Muscle of leg (tissue), 11 donors: ENCODE data around the gene BCL2A1. TPM values are rescaled to one million over a fixed set of nuclear protein-coding genes. Genes with fewer than 3 reads are reported as not detected.
"Not testable (repeated sequence)": the region's sequence is repeated elsewhere in the genome, so short reads cannot be mapped to it uniquely, and the experiment has no call there.

Experiments
- DNase-seq: peaks from one replicate; pipeline ENCODE4 v3.0.0; 2013
- H3K27ac ChIP-seq: one replicate; pipeline ENCODE4 v1.5.1; 2013; ENCODE audit warnings: mild to moderate bottlenecking, low read length, control low read depth
- H3K27me3 ChIP-seq: one replicate; pipeline ENCODE4 v1.6.1; 2013; ENCODE audit warnings: low read length; ENCODE audit not compliant: control insufficient read depth, insufficient read depth
- H3K36me3 ChIP-seq: one replicate; pipeline ENCODE4 v1.6.1; 2013; ENCODE audit warnings: low read length; ENCODE audit not compliant: control insufficient read depth, insufficient read depth
- H3K4me1 ChIP-seq: one replicate; pipeline ENCODE4 v1.6.1; 2013; ENCODE audit warnings: low read length; ENCODE audit not compliant: control insufficient read depth, insufficient read depth
- H3K4me3 ChIP-seq: one replicate; pipeline ENCODE4 v1.5.1; 2013; ENCODE audit warnings: low read length, control low read depth
- H3K9me3 ChIP-seq: replicated peaks from 2 replicates; pipeline ENCODE4 v1.6.1; 2013; ENCODE audit warnings: low read depth, low read length; ENCODE audit not compliant: control insufficient read depth
- whole genome bisulfite sequencing: methylation state at CpG from one replicate; pipeline ENCODE4 v1.1.5; 2013; ENCODE audit warnings: missing lambda C conversion rate; ENCODE audit not compliant: insufficient coverage; 5-methylcytosine and 5-hydroxymethylcytosine counted together
- polyA plus RNA-seq, 8 donors: library from polyadenylated mRNA; unstranded; fragments of 120-200 nt; gene quantifications; one replicate each; pipeline versions ENCODE4 v1.2.1 to v1.2.3, GENCODE V29; 2013; ENCODE audit warnings: inconsistent platforms in 1 of 8, low replicate concordance in 1 of 8; ENCODE audit not compliant: insufficient read length in 8 of 8, insufficient read depth in 1 of 8
- total RNA-seq: library from RNA; stranded (reverse); fragments of 120-200 nt; gene quantifications from one replicate; pipeline ENCODE4 v1.2.4, GENCODE V29; 2013

BCL2A1 gene
- total and polyA plus RNA-seq, 9 donors, result 0.18 to 1.9 (median 0.45) TPM; not detected in 1

- H3K9me3 ChIP-seq, result no peaks in the 10 kb centered on the region
- no CpG with 5 or more reads among the region's 3 CpGs for WGBS
- H3K4me1 ChIP-seq, result no peaks in the 10 kb centered on the region
- H3K36me3 ChIP-seq, result no peaks in the 10 kb centered on the region
- no peak overlapping the region for H3K4me3 ChIP-seq
- no peaks in the 10 kb centered on the region for H3K27me3 ChIP-seq
- no peak for DNase-seq
- H3K27ac ChIP-seq, result no peak overlapping the region
Observed at GRCh38 chr15:80011596-80011995, 40.6 kb upstream of the BCL2A1 start.

- not testable (repeated sequence) for H3K36me3 ChIP-seq, H3K27ac ChIP-seq, H3K4me1 ChIP-seq, DNase-seq, H3K9me3 ChIP-seq, H3K27me3 ChIP-seq, H3K4me3 ChIP-seq
- WGBS, result 81% methylated on average over 7 of the region's 9 CpGs
Observed at GRCh38 chr15:80011041-80011523, 40.1 kb upstream of the BCL2A1 start.

- no peak for DNase-seq
- no peaks in the 10 kb centered on the region for H3K4me1 ChIP-seq
- H3K27me3 ChIP-seq, result no peaks in the 10 kb centered on the region
- H3K9me3 ChIP-seq, result no peaks in the 10 kb centered on the region
- WGBS, result 87% methylated on average over 3 of the region's 6 CpGs
- no peaks in the 10 kb centered on the region for H3K36me3 ChIP-seq
- H3K4me3 ChIP-seq, result no peak overlapping the region
- H3K27ac ChIP-seq, result no peak overlapping the region
Observed at GRCh38 chr15:80010131-80010673, 39.2 kb upstream of the BCL2A1 start.

GRCh38 chr15:80007532-80007931, 36.5 kb upstream of the BCL2A1 start:
- WGBS, result 100% methylated on average over 2 of the region's 5 CpGs

GRCh38 chr15:80006946-80007345, 36.0 kb upstream of the BCL2A1 start:
- WGBS, result 72% methylated on average over 5 of the region's 5 CpGs
- no peak overlapping the region for H3K4me3 ChIP-seq
- no peaks in the 10 kb centered on the region for H3K9me3 ChIP-seq
- no peaks in the 10 kb centered on the region for H3K4me1 ChIP-seq
- H3K27me3 ChIP-seq, result no peaks in the 10 kb centered on the region
- DNase-seq, result no peak
- no peak overlapping the region for H3K27ac ChIP-seq
- H3K36me3 ChIP-seq, result no peaks in the 10 kb centered on the region

More at GRCh38 chr15:80007532-80007931, 36.5 kb upstream of the BCL2A1 start:
- Histone ChIP-seq H3K27ac (no peak overlapping the region), H3K4me1 (no peaks in the 10 kb centered on the region), H3K27me3 (no peaks in the 10 kb centered on the region), H3K9me3 (no peaks in the 10 kb centered on the region), H3K36me3 (no peaks in the 10 kb centered on the region), H3K4me3 (no peak overlapping the region)
- no peak for DNase-seq

- Histone ChIP-seq H3K9me3 (peaks cover 2% of the 10 kb centered on the region), H3K4me3 (no peak overlapping the region), H3K27me3 (no peaks in the 10 kb centered on the region), H3K4me1 (no peaks in the 10 kb centered on the region), H3K27ac (no peak overlapping the region), H3K36me3 (no peaks in the 10 kb centered on the region)
- 83% methylated on average over 4 of the region's 6 CpGs for WGBS
- DNase-seq, result no peak
Observed at GRCh38 chr15:80003934-80004472, 33.0 kb upstream of the BCL2A1 start.

- Histone ChIP-seq H3K36me3 (no peaks in the 10 kb centered on the region), H3K4me3 (no peak overlapping the region), H3K9me3 (peaks cover 2% of the 10 kb centered on the region), H3K4me1 (no peaks in the 10 kb centered on the region), H3K27me3 (no peaks in the 10 kb centered on the region), H3K27ac (no peak overlapping the region)
- DNase-seq, result no peak
- 100% methylated on average over 1 of the region's 12 CpGs for WGBS
Observed at GRCh38 chr15:80003171-80003570, 32.2 kb upstream of the BCL2A1 start.

- Histone ChIP-seq H3K27me3 (no peaks in the 10 kb centered on the region), H3K9me3 (peaks cover 2% of the 10 kb centered on the region), H3K4me3 (no peak overlapping the region), H3K36me3 (no peaks in the 10 kb centered on the region), H3K27ac (no peak overlapping the region), H3K4me1 (no peaks in the 10 kb centered on the region)
- WGBS, result no CpG with 5 or more reads among the region's 3 CpGs
- no peak for DNase-seq
Observed at GRCh38 chr15:80002267-80002666, 31.3 kb upstream of the BCL2A1 start.

GRCh38 chr15:79994615-79995014, 23.6 kb upstream of the BCL2A1 start:
- WGBS, result 96% methylated on average over 2 of the region's 3 CpGs
- no peak overlapping the region for H3K27ac ChIP-seq
- H3K36me3 ChIP-seq, result no peaks in the 10 kb centered on the region
- H3K4me3 ChIP-seq, result no peak overlapping the region
- no peaks in the 10 kb centered on the region for H3K9me3 ChIP-seq
- peaks cover 12% of the 10 kb centered on the region for H3K4me1 ChIP-seq
- DNase-seq, result no peak
- no peaks in the 10 kb centered on the region for H3K27me3 ChIP-seq

- no peaks in the 10 kb centered on the region for H3K27me3 ChIP-seq
- 60% methylated on average over 1 of the region's 4 CpGs for WGBS
- H3K4me3 ChIP-seq, result no peak overlapping the region
- no peak overlapping the region for H3K27ac ChIP-seq
- H3K9me3 ChIP-seq, result no peaks in the 10 kb centered on the region
- H3K4me1 ChIP-seq, result peaks cover 12% of the 10 kb centered on the region
- no peaks in the 10 kb centered on the region for H3K36me3 ChIP-seq
- no peak for DNase-seq
Observed at GRCh38 chr15:79991826-79992225, 20.8 kb upstream of the BCL2A1 start.

- no peak overlapping the region for H3K27ac ChIP-seq
- peaks cover 12% of the 10 kb centered on the region for H3K4me1 ChIP-seq
- 82% methylated on average over 3 of the region's 8 CpGs for WGBS
- peak; percentile 33 for DNase-seq
- no peak overlapping the region for H3K4me3 ChIP-seq
- no peaks in the 10 kb centered on the region for H3K9me3 ChIP-seq
- H3K27me3 ChIP-seq, result no peaks in the 10 kb centered on the region
- no peaks in the 10 kb centered on the region for H3K36me3 ChIP-seq
Observed at GRCh38 chr15:79990997-79991334, 20.0 kb upstream of the BCL2A1 start.
